Articular chondrocyte of knee joint (primary cell): ENCODE data around the gene LIMK2. TPM values are rescaled to one million over a fixed set of nuclear protein-coding genes. Genes with fewer than 3 reads are reported as not detected.

Experiments used
- small RNA-seq: library from RNA; depleted of rRNA; stranded (forward); fragments of <200 nt; gene quantifications from one replicate; pipeline ENCODE3, GENCODE V24; 2012
- total RNA-seq: library from RNA; depleted of rRNA; stranded (reverse); fragments of >200 nt; gene quantifications from 2 replicates; pipeline ENCODE4 v1.2.3, GENCODE V29; 2012

LIMK2 gene
- 16.1 and 19.2 TPM in 2 replicates for total RNA-seq

DNA sequence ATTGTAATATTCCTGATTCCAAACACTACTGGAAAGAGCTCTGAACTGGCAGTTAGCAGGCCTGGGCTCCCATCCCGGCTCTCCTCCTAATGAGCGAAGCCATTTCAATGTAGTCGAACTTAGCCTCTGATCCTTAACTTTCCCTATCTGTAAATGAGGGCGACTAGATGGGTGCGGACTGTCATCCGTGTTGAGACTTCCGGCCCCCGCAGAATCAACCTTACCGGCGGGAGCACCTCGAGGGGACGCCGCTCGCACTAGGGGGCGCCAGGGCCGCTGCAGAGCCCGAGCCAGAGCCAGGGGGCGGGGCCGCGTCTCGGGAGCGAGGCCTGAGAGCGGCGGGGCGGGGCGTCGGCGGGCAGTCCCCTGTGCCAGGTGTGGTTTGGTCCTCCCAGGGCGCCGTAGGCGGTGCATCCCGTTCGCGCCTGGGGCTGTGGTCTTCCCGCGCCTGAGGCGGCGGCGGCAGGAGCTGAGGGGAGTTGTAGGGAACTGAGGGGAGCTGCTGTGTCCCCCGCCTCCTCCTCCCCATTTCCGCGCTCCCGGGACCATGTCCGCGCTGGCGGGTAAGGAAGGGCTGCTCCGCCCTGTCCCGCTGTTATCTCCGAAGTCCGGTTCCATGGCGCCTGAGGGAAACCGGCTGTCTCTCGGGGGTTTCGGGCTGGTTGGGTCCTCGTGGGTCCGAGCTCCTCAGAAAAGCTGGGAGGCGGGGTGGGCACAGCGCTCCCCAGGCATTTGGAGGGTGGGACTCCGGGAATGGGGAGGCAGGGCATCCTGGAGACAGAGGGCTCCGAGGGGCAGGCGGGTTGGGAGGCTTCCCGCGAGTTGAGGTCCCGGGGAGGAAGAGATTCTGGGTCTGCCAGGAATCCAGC lies at the start of gene LIMK2:
TSS of gene LIMK2 (plus strand) at position 437 of the 869 bp plus-strand sequence. CDS start at position 548, 111 bp downstream.

DNA sequence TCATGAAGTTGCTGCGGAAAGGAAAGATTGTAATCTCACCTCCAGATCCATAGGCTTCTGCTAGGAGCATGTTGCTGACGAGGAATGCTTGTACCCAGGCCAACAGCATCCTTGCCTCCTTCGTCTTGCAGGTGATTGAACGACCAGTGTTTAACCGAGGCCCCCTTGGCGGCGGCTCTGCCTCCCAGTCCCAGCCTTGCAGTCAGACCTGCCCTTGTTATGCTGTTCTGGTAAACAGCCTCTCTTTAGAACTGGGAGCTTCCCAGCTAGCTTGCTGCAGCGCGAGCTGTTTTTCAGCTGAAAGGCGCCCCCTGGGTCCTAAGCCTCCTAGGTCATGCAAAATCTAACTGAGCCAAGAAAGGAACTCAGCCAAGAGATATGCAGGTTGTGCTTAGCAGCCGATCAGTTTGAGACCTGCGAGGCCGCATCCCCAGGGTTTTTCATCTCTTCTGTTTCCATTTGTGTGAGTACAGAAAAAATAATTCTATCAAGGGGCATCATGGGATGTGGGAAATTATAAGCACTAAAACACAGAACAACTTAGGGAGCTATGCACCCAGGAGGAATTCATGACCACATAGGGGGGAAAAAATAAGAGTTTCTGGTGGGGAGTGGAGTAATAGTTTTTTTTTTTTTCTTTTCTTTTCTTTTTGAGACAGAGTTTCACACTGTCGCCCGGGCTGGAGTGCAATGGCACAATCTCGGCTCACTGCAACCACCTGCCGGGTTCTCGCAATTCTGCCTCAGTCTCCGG lies 80.3 kb downstream of the LIMK2 start, which contains the start of gene PIK3IP1:
TSS of gene PIK3IP1 (minus strand) at position 253 of the 754 bp plus-strand sequence. CDS start at position 109, 144 bp downstream.

Small RNA genes lying within 50 kb of the gene (small RNA-seq; reads per million reads assigned to genes)
- not detected for gene RF00019
- not detected for gene RNA5SP496
- gene RNU6-1128P = not detected

Other genes starting within 250 kb of the LIMK2 start
- gene MORC2, start 243.5 kb upstream of the LIMK2 start, total RNA-seq = 17.2 and 22.5 TPM in 2 replicates
- 89.5 and 93.1 TPM in 2 replicates for gene TUG1, start 243.0 kb upstream of the LIMK2 start, total RNA-seq
- 89.6 and 105 TPM in 2 replicates for gene SMTN, start 131.0 kb upstream of the LIMK2 start, total RNA-seq
- 147 and 160 TPM in 2 replicates for gene SELENOM, start 104.7 kb upstream of the LIMK2 start, total RNA-seq
- 0.13 TPM in 1 of 2 replicates, not detected in the other for gene INPP5J, start 89.3 kb upstream of the LIMK2 start, total RNA-seq
- not detected in 2 replicates for gene PLA2G3, start 71.8 kb upstream of the LIMK2 start, total RNA-seq
- 37.8 and 39.2 TPM in 2 replicates for gene RNF185, start 52.1 kb upstream of the LIMK2 start, total RNA-seq
- 20.6 and 22.0 TPM in 2 replicates for gene PIK3IP1, start 80.2 kb downstream of the LIMK2 start, total RNA-seq
- gene PATZ1, start 134.0 kb downstream of the LIMK2 start, total RNA-seq = 12.1 and 14.1 TPM in 2 replicates
- gene DRG1, start 187.3 kb downstream of the LIMK2 start, total RNA-seq = 87.5 and 91.8 TPM in 2 replicates